Activated naive CD8-positive, alpha-beta T cell treated with anti-CD3 and anti-CD28 coated beads, Interleukin-2, amount 50 U/mL, for 16 hours (primary cell): ENCODE results near the gene PCDHGC5.

ENCODE experiments used
- DNase-seq: peaks from one replicate; pipeline ENCODE4 v3.0.0-alpha.2; 2020; ENCODE audit warnings: low read depth, low spot score

Gene PCDHGC5

DNA sequence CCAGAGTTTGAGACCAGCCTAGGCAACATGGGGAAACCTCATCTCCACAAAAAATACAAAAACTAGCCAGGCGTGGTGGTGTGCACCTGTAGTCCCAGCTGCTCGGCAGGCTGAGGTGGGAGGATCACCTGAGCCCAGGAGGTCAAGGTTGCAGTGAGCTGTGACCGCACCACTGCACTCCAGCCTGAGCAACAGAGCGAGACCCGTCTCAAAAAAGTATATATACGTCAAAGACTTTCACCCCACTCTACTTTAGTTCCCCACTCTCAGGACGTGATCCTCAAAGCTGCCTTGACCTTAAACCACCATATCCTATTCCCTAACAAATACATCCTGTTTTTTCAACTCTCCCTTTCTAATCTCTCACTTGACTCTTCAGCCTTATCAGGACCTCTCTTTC, 41.0 kb downstream of the PCDHGC5 start:
- no peak for DNase-seq

- DNase-seq, result no peak
Observed at GRCh38 chr5:141532726-141533125, 43.8 kb downstream of the PCDHGC5 start.

GRCh38 chr5:141533897-141534296, 45.0 kb downstream of the PCDHGC5 start:
- no peak for DNase-seq

- DNase-seq, result no peak
Observed at GRCh38 chr5:141534492-141535213, 45.8 kb downstream of the PCDHGC5 start.
